Measurements from ENCODE around the gene REEP1. TPM values are rescaled to one million over a fixed set of nuclear protein-coding genes. Genes with fewer than 3 reads are reported as not detected.

REEP1 gene
- total RNA-seq, 2 experiments from 2014 or later: 0.23 to 0.25 TPM

GRCh38 chr2:86211033-86211795, 126.2 kb downstream of the REEP1 start:
- ChIA-PET CTCF (interaction anchor here (1.2 kb wide), 1 partner anchor 10 kb away, joined by 5 read pairs; no protein-coding TSS in a partner anchor), POLR2A (interaction anchor here (1.1 kb wide), 1 partner anchor 16 kb away, joined by 3 read pairs; the partner anchor contains the start of gene IMMT)
- ATAC-seq (no peak), DNase-seq (no peak)
- Mint-ChIP-seq H3K4me3 (no peak overlapping the region), H3K9me3 (no peaks in the 10 kb centered on the region), H3K4me1 (ENCODE audit: low read depth) (no peaks in the 10 kb centered on the region), H3K36me3 (ENCODE audit: low read depth) (peaks cover 42% of the 10 kb centered on the region), H3K27me3 (no peaks in the 10 kb centered on the region), H3K27ac (peak overlapping the region; percentile 6)
- no peak for TF ChIP-seq CTCF (IDR thresholded peaks at IDR 0.05)
- intact Hi-C loops (cut with micrococcal nuclease): no loop called here

- ATAC-seq: no peak
These were observed 133.0 kb downstream of the REEP1 start for GRCh38 chr2:86204458-86204857.

GRCh38 chr2:86203614-86204013, 133.8 kb downstream of the REEP1 start:
- Mint-ChIP-seq H3K9me3 (no peaks in the 10 kb centered on the region), H3K4me3 (no peak overlapping the region), H3K4me1 (ENCODE audit: low read depth) (peaks cover 30% of the 10 kb centered on the region), H3K36me3 (ENCODE audit: low read depth) (peaks cover 18% of the 10 kb centered on the region), H3K27ac (no peak overlapping the region), H3K27me3 (no peaks in the 10 kb centered on the region)
- ChIA-PET POLR2A (interaction anchor here (1.0 kb wide), 1 partner anchor 12 kb away, joined by 3 read pairs; no protein-coding TSS in a partner anchor), CTCF (interaction anchor here (3.3 kb wide), 1 partner anchor 17 kb away, joined by 25 read pairs; no protein-coding TSS in a partner anchor)
- intact Hi-C loops (cut with micrococcal nuclease): no loop called here
- ATAC-seq (no peak), DNase-seq (no peak)
- TF ChIP-seq CTCF (IDR thresholded peaks at IDR 0.05): no peak

More at GRCh38 chr2:86204458-86204857, 133.0 kb downstream of the REEP1 start:
- Mint-ChIP-seq H3K4me3 (no peak overlapping the region), H3K27ac (no peak overlapping the region), H3K27me3 (no peaks in the 10 kb centered on the region), H3K4me1 (ENCODE audit: low read depth) (peaks cover 30% of the 10 kb centered on the region), H3K36me3 (ENCODE audit: low read depth) (peaks cover 21% of the 10 kb centered on the region), H3K9me3 (no peaks in the 10 kb centered on the region)
- POLR2A ChIA-PET: no interaction called here
- CTCF ChIA-PET: interaction anchor here (1.6 kb wide), 1 partner anchor 17 kb away, joined by 8 read pairs; no protein-coding TSS in a partner anchor
- intact Hi-C loops (cut with micrococcal nuclease): no loop called here
- DNase-seq: no peak
- TF ChIP-seq CTCF (IDR thresholded peaks at IDR 0.05): no peak

- intact Hi-C loops (cut with micrococcal nuclease): no loop called here
- Mint-ChIP-seq H3K4me1 (ENCODE audit: low read depth) (peaks cover 30% of the 10 kb centered on the region), H3K4me3 (no peak overlapping the region), H3K36me3 (ENCODE audit: low read depth) (peaks cover 19% of the 10 kb centered on the region), H3K9me3 (peaks cover 1% of the 10 kb centered on the region), H3K27me3 (no peaks in the 10 kb centered on the region), H3K27ac (no peak overlapping the region)
- DNase-seq (no peak), ATAC-seq (no peak)
- ChIA-PET POLR2A (interaction anchor here (0.9 to 3.2 kb wide), 3 partner anchors 13 to 239 kb away, joined by 3 to 10 read pairs (median 4); partner anchors contain the start of gene KDM3A), CTCF (interaction anchor here (3.3 kb wide), 1 partner anchor 18 kb away, joined by 25 read pairs; no protein-coding TSS in a partner anchor)
- TF ChIP-seq CTCF (IDR thresholded peaks at IDR 0.05): no peak
These were observed 134.7 kb downstream of the REEP1 start for GRCh38 chr2:86202702-86203101.

- DNase-seq: no peak
- intact Hi-C loops (cut with micrococcal nuclease): no loop called here
- no peak overlapping the region for H3K27ac Mint-ChIP-seq
These were observed 135.1 kb downstream of the REEP1 start for GRCh38 chr2:86202336-86202692.

More at GRCh38 chr2:86202336-86202692, 135.1 kb downstream of the REEP1 start:
- peaks cover 1% of the 10 kb centered on the region for H3K9me3 Mint-ChIP-seq
- peaks cover 17% of the 10 kb centered on the region for H3K36me3 Mint-ChIP-seq (ENCODE audit: low read depth)
- CTCF ChIA-PET: interaction anchor here (1.4 to 3.3 kb wide), 2 partner anchors 18 to 239 kb away, joined by 4 to 25 read pairs; partner anchors contain the start of gene KDM3A
- no peak for TF ChIP-seq CTCF (IDR thresholded peaks at IDR 0.05)
- no peak for ATAC-seq
- no peak overlapping the region for H3K4me3 Mint-ChIP-seq
- H3K4me1 Mint-ChIP-seq (ENCODE audit: low read depth): peaks cover 30% of the 10 kb centered on the region
- H3K27me3 Mint-ChIP-seq: no peaks in the 10 kb centered on the region
- POLR2A ChIA-PET: interaction anchor here (0.9 to 3.2 kb wide), 2 partner anchors 19 to 239 kb away, joined by 4 to 10 read pairs; partner anchors contain the start of gene KDM3A

All from activated CD8-positive, alpha-beta T cell treated with anti-CD3 and anti-CD28 coated beads for 36 hours (primary cell).